Mesangial cell (primary cell): ENCODE results near the gene MASP2. TPM values are rescaled to one million over a fixed set of nuclear protein-coding genes. Genes with fewer than 3 reads are reported as not detected.

Experiments used
- total RNA-seq: library from RNA; depleted of rRNA; stranded (reverse); fragments of >200 nt; gene quantifications from 2 replicates; pipeline ENCODE4 v1.2.3, GENCODE V29; 2015

Gene MASP2
- not detected in 2 replicates for total RNA-seq

DNA sequence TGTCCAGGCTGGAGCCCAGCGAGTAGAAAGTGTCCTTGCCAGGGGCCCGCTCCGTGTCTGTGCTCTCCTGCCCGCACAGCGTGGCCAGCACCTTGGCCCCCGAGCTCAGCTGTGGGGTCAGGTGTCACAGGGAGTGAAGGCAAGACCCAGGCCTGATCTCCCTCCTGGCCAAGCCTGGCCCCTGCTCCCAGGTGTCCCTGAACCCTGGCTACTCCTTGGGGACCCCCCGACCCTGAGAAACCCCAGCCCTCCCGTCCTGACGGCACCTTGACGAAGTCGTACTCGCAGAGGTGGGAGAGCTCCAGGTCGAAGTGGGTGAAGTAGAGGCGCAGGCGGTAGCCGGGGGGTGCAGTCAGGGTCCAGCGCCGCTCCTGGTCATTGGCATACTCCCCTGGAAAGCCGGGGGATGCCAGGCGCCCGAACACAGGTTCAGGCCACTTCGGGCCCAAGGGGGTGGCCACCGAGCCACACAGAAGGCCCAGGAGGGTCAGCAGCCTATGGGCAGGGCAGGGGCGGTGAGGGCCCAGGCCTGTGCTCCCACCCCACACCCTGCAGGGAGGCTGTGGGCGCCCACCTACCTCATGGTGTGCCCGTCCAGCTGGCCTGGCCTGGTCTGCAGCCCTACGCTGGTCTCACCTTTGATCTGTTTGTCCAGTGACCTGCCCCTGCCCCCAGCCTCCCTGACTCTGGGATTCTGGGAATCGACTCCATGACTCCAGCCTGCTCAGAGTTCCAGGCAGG, at the start of gene MASP2:
Gene MASP2 (minus strand): TSS at position 615 of the 741 bp plus-strand sequence. CDS start 32 bp downstream, at position 583.

DNA sequence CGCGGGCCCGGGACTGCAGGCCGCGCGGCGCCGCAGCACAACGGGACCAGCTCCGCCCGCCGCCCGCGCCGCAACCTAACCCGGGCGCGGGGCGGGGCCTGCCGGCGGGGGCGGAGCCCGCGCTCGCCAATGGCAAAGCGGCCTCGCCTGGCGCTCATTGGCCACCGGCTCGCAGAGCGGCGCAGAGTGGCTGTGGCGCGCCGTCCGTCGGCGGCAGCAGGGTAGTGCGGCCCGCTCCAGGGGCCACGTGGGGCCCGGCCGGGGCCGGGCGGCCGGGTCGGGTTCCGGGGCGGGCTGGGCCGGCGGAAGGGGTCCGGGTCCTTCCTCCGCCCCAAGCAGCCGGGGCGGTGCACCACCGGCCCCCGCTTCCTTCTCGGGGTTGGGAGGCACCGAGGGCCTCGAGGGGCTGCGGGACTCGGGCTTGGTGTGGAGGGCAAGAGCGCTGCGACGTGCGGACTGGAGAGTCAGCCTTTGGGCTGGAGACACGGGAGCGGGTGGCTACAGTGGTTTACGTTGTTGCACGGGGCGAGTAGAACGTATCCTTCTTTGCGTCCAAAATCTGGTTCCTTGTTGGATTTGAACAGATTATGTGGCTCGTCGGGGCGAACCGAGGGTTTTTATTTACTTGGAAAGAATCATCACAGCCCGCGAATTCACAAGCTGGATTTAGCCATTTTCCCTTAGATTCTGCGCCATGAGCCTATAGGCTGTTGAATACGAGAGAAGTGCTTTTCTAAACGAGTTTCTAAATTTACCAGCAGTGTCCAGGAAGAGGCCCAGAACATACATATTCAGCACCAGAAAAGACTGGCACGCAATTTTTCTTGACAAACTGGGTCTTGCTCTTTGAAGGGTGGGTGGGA, 13.2 kb upstream of the MASP2 start, which contains the start of gene SRM:
Gene SRM (minus strand): TSS at position 51 of the 863 bp plus-strand sequence. CDS start 75 bp downstream, outside the sequence.

DNA sequence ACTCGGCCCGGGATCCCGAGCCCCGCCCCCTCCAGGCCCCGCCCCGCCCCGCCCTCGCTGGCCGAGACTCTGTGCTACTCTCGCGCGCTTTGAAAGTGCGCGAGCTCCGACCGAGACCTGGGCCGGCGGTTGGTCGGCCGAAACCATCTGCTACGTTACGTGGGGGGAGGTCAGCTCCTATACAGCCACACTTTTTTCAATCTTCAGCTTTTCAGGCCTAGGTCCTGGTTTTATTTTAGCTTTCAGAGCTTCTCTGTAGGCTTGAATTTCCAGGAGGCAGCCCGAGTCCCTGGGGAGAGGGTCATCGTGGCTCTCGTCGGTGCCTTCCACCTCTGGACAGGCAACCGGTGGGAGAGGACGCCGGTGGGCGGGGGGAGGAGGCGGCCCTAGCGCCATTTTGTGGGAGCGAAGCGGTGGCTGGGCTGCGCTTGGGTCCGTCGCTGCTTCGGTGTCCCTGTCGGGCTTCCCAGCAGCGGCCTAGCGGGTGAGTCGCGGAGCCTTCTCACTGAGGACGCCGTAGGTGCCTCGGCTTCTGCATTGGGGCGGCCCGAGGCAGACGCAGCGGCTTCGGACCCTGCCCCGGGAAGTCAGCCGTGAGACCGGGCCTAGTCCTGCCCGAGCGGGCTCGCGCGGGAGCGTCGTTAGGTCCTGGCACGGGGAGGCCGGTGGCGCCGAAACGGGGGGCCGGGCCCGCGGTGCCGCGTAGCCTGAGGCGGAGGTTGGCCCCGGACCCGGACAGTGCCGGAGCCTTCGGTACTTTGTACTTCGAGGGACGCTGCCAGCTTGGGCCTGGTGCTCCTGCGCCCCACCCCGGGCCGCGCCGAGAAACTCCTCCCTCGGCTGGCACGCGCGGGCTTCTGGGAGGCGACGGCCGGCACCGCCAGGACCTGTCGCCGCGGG, 34.5 kb downstream of the MASP2 start, which contains the start of gene TARDBP:
Gene TARDBP (plus strand): TSS at position 395 of the 900 bp plus-strand sequence. CDS start 1,074 bp downstream, outside the sequence.

Other genes with a start within 250 kb of the MASP2 start
- gene TARDBP, start 34.6 kb downstream of the MASP2 start, total RNA-seq = 53.5 and 57.8 TPM in 2 replicates
- gene SRM, start 12.8 kb upstream of the MASP2 start, total RNA-seq = 67.8 and 150 TPM in 2 replicates
- gene EXOSC10, start 52.6 kb upstream of the MASP2 start, total RNA-seq = 39.2 and 59.6 TPM in 2 replicates
- 0.25 TPM in 1 of 2 replicates, not detected in the other for gene ANGPTL7, start 142.1 kb upstream of the MASP2 start, total RNA-seq
- 34.5 and 39.9 TPM in 2 replicates for gene MTOR, start 215.3 kb upstream of the MASP2 start, total RNA-seq
- gene UBIAD1, start 226.0 kb upstream of the MASP2 start, total RNA-seq = 13.4 and 13.9 TPM in 2 replicates